HG02678 (cell line): ENCODE measurements around the gene FIBCD1.

Experiments used
- ATAC-seq: cut with Tn5 transposase; IDR thresholded peaks from one replicate; pipeline ENCODE4 v1.9.1; 2021; ENCODE audit warnings: mild to moderate bottlenecking, moderate library complexity; ENCODE audit not compliant: unreplicated experiment

The FIBCD1 gene

DNA sequence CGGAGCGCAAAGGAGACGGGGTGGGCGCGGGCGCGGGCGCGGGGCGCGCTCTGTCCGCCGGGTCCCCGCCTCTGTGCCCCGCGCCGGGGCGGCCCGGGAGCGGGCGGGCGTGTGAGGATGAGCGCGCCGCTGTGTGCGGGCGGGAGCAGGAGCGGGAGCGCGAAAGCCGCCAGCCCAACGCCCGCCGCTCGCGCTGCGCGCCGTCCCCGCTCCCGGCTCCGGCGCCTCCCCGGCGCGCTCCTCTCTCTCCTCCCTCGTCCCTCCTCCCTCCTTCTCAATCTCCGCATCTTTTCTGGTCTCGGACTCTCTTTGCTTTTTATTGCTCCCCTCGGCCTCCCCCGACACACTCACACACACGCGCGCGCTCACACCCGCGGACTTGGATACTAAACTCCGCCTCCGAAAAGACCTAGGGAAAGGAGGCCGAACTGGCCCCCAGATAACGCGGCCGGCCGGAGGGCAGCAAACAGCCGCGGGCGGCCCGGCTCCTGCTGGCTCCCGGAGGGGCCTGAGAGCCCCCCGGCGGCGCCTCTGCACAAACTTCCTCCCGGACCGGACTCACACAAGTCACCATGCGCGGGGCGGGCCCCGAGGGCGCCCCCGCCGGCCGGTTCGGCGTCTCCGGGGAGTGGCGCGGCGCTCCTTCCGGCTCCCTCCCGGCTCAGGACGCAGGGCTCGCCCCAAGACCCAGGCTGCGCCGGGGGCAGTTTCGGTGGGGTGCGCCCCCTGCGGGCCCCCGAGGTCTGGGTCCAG, at the start of gene FIBCD1:
Gene FIBCD1 (minus strand): TSS at position 596 of the 753 bp plus-strand sequence. CDS start 640 bp downstream, outside the sequence.
- ATAC-seq = no peak

DNA sequence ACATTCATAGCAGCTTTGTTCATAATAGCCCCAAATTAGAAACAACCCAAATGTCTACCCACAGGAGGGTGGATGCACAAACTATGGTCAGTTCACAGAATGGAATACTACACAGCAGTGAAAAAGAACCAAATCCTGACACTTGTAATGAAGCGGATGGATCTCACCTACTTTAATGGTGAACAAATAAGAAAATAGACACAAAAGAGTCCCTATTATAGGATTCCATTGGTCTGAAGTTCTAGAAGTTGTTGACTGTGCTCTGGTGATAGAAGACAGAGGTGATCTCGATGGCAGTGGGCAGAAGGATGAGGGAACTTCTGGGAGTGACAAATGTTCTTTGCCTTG, 49.3 kb upstream of the FIBCD1 start:
- ATAC-seq = no peak

DNA sequence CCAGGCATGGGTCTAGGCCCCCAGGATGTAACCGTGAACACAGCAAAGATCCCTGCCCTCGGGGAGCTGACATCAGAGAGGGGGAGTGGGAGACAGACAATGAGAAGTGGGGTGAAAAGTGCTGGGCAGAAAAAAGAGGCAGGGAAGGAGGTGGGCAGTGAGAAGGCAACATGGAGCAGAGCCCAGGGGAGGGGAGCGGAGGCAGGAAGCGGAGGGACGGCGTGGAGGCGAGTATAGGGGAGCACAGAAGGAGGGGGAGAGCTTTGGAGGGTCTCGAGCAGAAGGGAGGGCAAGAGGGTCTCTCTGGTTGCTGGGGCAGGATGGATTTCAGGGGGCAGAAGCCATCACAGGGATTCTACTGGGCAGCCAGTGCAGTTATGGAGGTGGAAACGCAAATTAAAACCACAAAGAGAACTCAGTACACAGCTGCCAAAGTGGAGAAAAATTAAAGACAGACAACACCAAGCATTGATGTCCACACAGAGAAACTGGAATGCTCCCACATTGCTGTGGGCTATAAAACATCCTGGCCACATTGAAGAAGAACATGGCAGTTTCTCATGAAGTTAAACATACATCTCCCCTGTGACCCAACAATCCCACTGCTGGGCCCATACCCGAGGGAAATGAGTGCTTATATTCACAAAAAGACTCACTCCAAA, 48.8 kb upstream of the FIBCD1 start:
- ATAC-seq = no peak

DNA sequence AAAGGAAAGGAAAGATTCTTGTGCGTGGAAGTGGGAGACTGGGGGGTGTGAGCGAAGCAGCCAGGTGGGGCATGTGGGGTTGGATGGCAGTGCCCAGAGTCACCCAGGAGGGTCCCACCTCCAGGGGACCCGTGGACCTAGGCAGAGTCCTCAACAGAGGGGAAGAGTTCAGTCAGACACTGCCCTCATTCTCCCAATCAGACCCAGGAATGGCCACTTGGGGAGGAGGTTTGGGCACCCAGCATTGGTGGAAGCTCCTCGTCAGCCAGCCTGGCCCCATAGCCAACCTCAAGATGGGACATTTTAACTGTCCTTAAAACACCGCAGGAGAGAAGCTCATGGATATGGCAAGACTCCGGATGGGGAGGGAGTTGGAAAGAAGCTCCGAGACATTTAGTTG, 48.0 kb upstream of the FIBCD1 start:
- ATAC-seq = no peak

DNA sequence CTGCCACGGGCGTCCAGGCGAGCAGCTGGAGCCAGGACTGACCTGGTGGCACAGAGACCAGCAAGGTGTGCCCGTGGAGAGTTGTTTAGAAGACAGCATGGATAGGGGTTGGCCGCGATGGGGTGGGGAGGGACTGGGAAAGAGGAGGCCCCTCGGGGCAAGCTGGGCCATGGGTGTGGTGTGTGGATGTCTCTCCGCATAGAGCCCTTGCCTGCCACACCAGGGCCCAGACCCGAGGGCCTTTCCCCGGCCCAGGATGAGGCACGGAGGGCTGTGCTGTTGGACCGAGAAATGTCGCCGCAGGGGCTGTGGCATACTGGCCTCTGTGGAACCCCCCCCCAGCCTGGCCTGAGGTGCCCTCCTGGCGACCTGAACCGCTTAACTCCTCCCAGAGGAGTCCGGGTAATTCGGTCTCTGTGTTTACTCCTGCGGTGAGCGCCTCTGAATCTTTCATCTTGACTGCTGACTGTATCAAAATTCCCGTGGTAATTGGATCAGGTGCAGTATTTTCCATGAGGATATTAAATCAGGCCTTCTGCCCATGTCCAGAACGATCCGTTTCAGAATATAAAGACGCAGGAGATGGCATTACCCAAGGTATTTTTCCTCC, 47.4 kb upstream of the FIBCD1 start:
- ATAC-seq = no peak

GRCh38 chr9:130985606-130986162, 46.6 kb upstream of the FIBCD1 start:
- no peak for ATAC-seq

DNA sequence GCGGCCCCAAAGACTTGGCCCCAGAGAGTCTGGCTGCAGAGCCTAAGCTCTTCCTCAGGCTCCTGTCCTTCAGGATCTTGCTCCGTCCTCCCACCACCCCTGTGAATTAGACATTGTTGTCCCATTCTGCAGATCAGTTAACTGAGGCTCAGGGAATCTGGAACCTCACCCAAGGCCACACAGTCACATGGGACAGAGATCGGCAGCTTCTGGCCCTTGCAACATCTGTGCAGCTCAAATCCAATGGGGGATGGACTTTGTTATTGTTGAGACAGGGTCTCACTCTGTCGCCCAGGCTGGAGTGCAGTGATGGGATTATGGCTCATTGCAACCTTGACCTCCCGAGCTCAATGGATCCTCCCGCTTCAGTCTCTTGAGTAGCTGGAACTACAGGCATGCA, 46.0 kb upstream of the FIBCD1 start:
- no peak for ATAC-seq

DNA sequence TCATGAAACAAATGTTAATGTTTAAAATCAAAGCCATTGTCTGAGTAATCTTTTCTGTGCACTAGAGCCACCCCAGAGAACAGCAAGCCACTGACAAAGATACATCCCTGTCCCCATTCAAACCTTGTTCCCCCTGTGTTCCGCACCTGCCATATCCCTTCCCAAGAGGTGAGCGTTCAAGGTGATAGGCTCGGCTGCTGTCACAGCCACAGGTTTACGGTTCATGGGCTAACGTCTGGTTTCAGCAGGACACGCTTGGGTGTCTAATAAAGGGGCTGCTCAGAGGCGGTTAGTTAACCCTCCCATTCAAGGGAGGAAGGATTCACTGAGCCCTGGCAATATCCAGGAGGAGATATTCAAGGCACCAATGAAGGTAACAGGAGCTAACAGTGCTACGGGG, 45.5 kb upstream of the FIBCD1 start:
- ATAC-seq = no peak

GRCh38 chr9:130983970-130984369, 44.9 kb upstream of the FIBCD1 start:
- no peak for ATAC-seq

GRCh38 chr9:130983359-130983670, 44.3 kb upstream of the FIBCD1 start:
- no peak for ATAC-seq

GRCh38 chr9:130982636-130983358, 43.8 kb upstream of the FIBCD1 start:
- ATAC-seq = no peak

DNA sequence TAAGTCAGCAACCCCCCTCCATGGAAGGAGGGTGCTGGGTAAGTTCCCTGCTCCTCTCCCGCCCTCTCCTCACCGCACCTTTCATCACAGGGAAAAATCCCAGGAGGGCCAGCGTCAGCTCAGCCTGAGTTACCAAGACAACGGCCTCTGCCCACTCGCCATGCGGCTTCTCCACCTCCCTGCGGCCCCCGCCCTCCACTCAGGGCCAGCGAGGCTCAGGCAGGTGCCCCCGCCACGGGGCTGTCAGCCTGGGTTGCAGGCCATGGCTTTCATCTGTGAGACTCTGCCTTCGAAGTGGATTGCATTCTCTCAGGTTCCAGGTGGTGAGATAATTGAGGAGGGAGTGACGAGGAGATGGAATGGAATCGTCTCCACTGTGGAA, 42.7 kb upstream of the FIBCD1 start:
- no peak for ATAC-seq

DNA sequence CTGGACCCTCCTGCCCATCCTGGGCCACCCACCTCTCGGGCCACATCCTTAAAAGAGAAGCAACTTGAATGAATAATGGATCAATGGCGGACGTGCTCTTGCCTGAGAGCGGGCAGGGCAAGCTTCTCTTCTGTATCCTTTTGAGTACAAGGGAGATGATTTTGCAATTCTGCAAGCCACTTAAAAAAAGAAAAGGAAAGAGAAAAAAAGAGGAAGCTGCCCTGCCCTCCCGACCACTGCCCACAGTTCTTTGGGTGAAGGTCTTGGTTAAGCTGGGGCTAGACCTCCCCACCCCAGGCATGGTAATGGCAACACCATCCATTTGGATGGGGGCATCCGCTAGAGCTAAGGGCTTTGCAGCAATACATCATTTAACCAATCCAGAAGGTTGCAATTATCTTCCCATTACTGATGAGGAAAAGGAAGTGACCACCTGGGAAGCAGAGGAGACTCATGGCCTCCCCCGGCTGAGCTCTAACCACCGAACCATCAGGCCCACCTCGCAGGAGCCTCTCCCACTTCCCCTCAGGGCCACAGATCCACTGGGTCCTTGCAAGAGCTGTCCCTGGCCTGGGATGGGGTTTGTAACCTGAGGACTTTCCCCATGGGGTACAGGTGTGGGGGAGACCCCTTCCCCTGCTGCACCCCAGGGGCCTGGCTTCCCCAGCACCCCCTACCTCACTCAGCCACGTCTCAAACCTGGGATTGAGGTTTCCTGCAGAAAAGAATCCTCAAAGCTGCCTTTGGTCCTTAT, 42.1 kb upstream of the FIBCD1 start:
- ATAC-seq = no peak

GRCh38 chr9:130980526-130980925, 41.5 kb upstream of the FIBCD1 start:
- ATAC-seq = no peak

- ATAC-seq = no peak
Measured at GRCh38 chr9:130979591-130980385, 40.7 kb upstream of the FIBCD1 start.

DNA sequence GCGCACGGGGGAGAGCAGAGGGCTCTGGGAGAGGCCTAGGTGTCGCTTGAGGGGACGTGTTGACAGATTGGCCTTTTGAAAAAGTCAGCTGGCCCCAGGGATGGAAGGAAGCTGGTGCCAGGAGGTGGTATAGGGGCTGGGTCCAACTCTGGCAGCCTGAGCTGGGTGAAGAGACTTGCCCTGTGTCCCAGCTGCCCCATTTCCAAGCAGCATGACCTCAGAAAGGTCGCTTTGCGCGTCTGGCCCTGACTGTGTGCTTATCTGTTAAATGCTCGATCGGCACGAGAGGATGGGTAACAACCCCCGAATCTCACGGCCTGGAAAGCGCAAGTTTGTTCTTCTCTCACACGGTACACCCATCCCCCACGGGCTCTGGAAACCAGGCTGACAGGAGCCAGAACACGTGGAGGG, 38.8 kb upstream of the FIBCD1 start:
- ATAC-seq = no peak

DNA sequence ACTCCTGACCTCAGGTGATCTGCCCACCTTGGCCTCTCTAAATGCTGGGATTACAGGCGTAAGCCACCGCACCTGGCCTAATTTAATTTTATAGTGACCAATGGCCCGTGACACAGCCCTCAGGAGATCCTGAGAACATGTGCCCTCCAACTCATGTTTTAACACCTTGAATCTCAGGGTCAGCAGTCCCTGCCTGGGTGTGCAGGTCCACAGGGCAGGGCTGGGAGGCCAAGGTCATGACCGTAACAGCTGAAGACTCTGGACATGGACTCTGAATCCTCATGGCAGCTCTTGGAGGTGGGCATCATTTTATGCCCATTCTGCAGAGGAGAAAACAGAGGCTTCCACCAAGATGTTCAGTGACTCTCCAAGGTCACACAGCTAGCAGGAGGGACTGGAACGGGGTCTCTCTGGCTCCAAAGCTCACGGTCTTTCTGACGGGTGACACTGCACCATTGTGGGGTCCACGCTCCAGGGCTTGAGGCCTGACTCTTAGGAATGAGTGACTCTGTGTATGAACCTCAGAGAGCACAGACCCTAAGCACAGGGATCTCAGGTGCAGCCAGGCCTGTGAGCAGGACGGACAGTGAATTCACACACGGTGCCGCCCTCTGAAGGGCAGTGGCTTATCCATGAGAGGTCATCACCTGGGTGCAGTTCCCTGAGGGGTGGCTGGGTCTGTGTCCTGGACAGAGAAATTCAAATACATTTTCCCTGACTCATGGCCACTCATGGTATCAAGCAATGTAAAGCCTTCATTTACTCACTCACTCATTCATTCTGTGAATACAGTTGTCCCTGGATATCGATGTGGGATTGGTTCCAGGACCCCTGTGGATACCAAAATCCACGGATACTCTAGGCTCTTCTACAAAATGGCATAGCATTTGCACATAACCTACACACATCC, 37.1 kb upstream of the FIBCD1 start:
- ATAC-seq = no peak

GRCh38 chr9:130975156-130975555, 36.1 kb upstream of the FIBCD1 start:
- no peak for ATAC-seq

- ATAC-seq = no peak
Measured at GRCh38 chr9:130974697-130975096, 35.6 kb upstream of the FIBCD1 start.
